NCI-H128 (cell line): ENCODE measurements around the gene BRCA2.

ENCODE experiments used
- DNase-seq: peaks from one replicate; lab custom pipeline; 2025; ENCODE audit not compliant: unreplicated experiment; lab: John Stamatoyannopoulos, UW

Gene BRCA2

GRCh38 chr13:32428581-32429432, 113.5 kb downstream of the BRCA2 start:
- no peak for DNase-seq

GRCh38 chr13:32429433-32429909, 114.2 kb downstream of the BRCA2 start:
- DNase-seq = no peak

- no peak for DNase-seq
Observed at GRCh38 chr13:32430018-32430747, 114.9 kb downstream of the BRCA2 start.

GRCh38 chr13:32431361-32431760, 116.1 kb downstream of the BRCA2 start:
- DNase-seq = no peak

- no peak for DNase-seq
Observed at GRCh38 chr13:32432856-32433255, 117.5 kb downstream of the BRCA2 start.

GRCh38 chr13:32438871-32439270, 123.6 kb downstream of the BRCA2 start:
- DNase-seq = no peak

GRCh38 chr13:32443111-32443510, 127.8 kb downstream of the BRCA2 start:
- no peak for DNase-seq

GRCh38 chr13:32445461-32445860, 130.2 kb downstream of the BRCA2 start:
- no peak for DNase-seq

- no peak for DNase-seq
Observed at GRCh38 chr13:32446220-32446619, 130.9 kb downstream of the BRCA2 start.

- no peak for DNase-seq
Observed at GRCh38 chr13:32446773-32447465, 131.6 kb downstream of the BRCA2 start.

GRCh38 chr13:32447894-32448623, 132.8 kb downstream of the BRCA2 start:
- no peak for DNase-seq

GRCh38 chr13:32448972-32449371, 133.7 kb downstream of the BRCA2 start:
- no peak for DNase-seq
